BJ (cell line): ENCODE measurements around the gene LY86. TPM values are rescaled to one million over a fixed set of nuclear protein-coding genes. Genes with fewer than 3 reads are reported as not detected.

Source experiments
- CTCF ChIA-PET: fragments of 350-600 bp; formaldehyde crosslinking; extraction: SDS; loops from one replicate; lab custom pipeline; 2021; ENCODE audit warnings: antibody characterized with exemption, inconsistent platforms; lab: Yijun Ruan, JAX
- POLR2A ChIA-PET: fragments of 300-600 bp; sonication (Branson Sonifier 250); formaldehyde crosslinking; extraction: SDS; loops from one replicate; lab custom pipeline; 2021; ENCODE audit warnings: antibody characterized with exemption; lab: Charles Lee
- DNase-seq: peaks from one replicate; pipeline ENCODE4 v3.0.0-alpha.2; 2011; ENCODE audit warnings: low read depth
- H3K27me3 ChIP-seq: 2 replicates; pipeline ENCODE4 v1.6.0; 2011; ENCODE audit warnings: low read length; ENCODE audit not compliant: control insufficient read depth, insufficient read depth
- H3K36me3 ChIP-seq: 2 replicates; pipeline ENCODE4 v1.5.1; 2011; ENCODE audit warnings: low read length; ENCODE audit not compliant: control insufficient read depth, insufficient read depth
- H3K4me3 ChIP-seq: 2 replicates; pipeline ENCODE4 v1.5.1; 2011; ENCODE audit warnings: low read depth, mild to moderate bottlenecking, control low read depth, low read length
- CTCF ChIP-seq: IDR thresholded peaks from 2 replicates; pipeline ENCODE4 v1.5.1; 2011; ENCODE audit warnings: low read depth, mild to moderate bottlenecking, control low read depth, inconsistent platforms, low read length, moderate library complexity; ENCODE audit not compliant: insufficient read depth
- polyA plus RNA-seq: library from polyadenylated mRNA; depleted of rRNA; stranded (reverse); fragments of >200 nt; gene quantifications from 2 replicates; pipeline ENCODE4 v1.2.3, GENCODE V29; 2011

The LY86 gene
- polyA plus RNA-seq, 1 experiment: not detected

DNA sequence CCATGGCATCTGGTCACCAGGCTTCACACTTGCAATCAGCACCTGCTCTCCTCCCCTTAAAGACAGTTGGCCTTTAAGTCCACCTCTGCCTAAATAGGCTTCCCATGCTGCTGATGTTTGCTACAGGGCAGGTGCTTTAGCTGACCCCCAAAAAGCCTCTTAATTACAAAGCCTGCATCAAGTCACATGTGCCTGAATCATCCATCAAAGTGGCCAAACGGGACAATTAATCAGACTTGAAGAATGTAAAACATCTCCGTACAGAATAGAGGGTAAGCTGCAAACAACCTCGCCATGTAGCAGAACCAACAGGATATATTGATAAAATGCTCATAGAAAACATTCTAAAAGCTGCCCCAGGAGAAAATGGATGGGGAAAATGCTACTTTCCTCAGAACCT, 7.4 kb downstream of the LY86 start:
- no peaks in the 10 kb centered on the region for H3K36me3 ChIP-seq
- ChIA-PET POLR2A (no interaction called here), CTCF (no interaction called here)
- H3K4me3 ChIP-seq: no peak overlapping the region
- DNase-seq: no peak
- no peak for TF ChIP-seq CTCF
- no peaks in the 10 kb centered on the region for H3K27me3 ChIP-seq

- Histone ChIP-seq H3K4me3 (no peak overlapping the region), H3K27me3 (no peaks in the 10 kb centered on the region), H3K36me3 (no peaks in the 10 kb centered on the region)
- no peak for TF ChIP-seq CTCF
- DNase-seq: no peak
- CTCF ChIA-PET: no interaction called here
- POLR2A ChIA-PET: no interaction called here
Observed at GRCh38 chr6:6596529-6597328, 8.2 kb downstream of the LY86 start.

DNA sequence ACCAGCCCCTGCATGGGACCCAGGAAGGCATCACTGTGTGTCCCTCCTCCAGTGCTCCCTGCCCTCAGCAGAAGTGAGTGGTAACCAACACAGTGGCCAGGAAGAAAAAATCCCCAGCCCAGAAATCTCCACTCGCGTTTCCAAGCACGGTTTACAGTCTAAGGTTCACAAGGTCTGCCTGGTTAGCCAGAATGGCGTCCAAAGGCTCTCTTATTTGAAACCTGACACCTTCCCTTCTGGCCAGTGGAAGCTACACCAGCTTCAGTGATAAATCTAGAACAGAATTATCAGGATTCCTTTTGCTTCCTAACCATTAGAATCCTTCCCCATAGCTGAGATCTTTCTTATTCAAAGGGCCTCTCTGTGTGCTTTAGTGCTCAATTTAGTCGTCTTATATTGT, 9.2 kb downstream of the LY86 start:
- Histone ChIP-seq H3K4me3 (no peak overlapping the region), H3K36me3 (no peaks in the 10 kb centered on the region), H3K27me3 (no peaks in the 10 kb centered on the region)
- no peak for TF ChIP-seq CTCF
- no peak for DNase-seq
- ChIA-PET POLR2A (no interaction called here), CTCF (no interaction called here)

- DNase-seq: no peak
- POLR2A ChIA-PET: no interaction called here
Observed at GRCh38 chr6:6599468-6599873, 11.0 kb downstream of the LY86 start.

GRCh38 chr6:6600875-6601274, 12.4 kb downstream of the LY86 start:
- ChIA-PET CTCF (no interaction called here), POLR2A (no interaction called here)
- DNase-seq: no peak
- Histone ChIP-seq H3K4me3 (no peak overlapping the region), H3K36me3 (no peaks in the 10 kb centered on the region), H3K27me3 (no peaks in the 10 kb centered on the region)
- no peak for TF ChIP-seq CTCF

More at GRCh38 chr6:6599468-6599873, 11.0 kb downstream of the LY86 start:
- Histone ChIP-seq H3K4me3 (no peak overlapping the region), H3K27me3 (no peaks in the 10 kb centered on the region), H3K36me3 (no peaks in the 10 kb centered on the region)
- CTCF ChIA-PET: no interaction called here
- TF ChIP-seq CTCF: no peak
